Measurements from ENCODE around the gene AKNA. TPM values are rescaled to one million over a fixed set of nuclear protein-coding genes. Genes with fewer than 3 reads are reported as not detected.

The AKNA gene
- total RNA-seq, 4 donors from 2014 or later, result 12.5 to 18.5 (median 17.3) TPM

DNA sequence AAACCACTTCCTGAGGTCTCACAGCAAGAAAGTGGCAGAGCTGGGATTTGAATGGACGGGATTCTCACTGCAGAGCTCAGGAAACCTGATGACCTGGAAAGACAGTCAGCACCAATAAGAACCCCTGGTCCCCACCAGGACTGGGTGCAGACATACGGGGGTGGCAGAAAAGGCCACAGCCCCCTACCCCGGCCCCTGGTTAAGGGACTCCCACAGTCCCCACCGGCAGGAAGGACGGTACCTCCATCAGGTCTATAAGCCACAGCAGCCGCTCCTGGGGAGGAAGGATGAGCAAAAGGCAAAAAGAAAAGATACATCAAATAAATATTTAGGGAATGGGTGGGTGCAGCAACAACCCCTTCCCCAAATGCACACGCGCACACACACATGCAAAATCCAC lies 32.0 kb upstream of the AKNA start:
- no peaks in the 10 kb centered on the region for H3K27me3 ChIP-seq
- H3K27ac ChIP-seq (replicated peaks in 1 of 4), result no peak overlapping the region
- peaks cover 0 to 50% (median 12%) of the 10 kb centered on the region in 4 donors for H3K36me3 ChIP-seq
- no peaks in the 10 kb centered on the region for H3K9me3 ChIP-seq
- intact Hi-C loops (cut with DNase I), result no loop called here
- 92% methylated on average over 7 of the region's 8 CpGs for WGBS
- DNase-seq (ENCODE audit: extremely low spot score), result no peak
- H3K4me1 ChIP-seq, result peaks cover 0 to under 1% (median under 1%) of the 10 kb centered on the region in 4 donors
- H3K4me3 ChIP-seq, result no peak overlapping the region
- TF ChIP-seq, protein P1, sequence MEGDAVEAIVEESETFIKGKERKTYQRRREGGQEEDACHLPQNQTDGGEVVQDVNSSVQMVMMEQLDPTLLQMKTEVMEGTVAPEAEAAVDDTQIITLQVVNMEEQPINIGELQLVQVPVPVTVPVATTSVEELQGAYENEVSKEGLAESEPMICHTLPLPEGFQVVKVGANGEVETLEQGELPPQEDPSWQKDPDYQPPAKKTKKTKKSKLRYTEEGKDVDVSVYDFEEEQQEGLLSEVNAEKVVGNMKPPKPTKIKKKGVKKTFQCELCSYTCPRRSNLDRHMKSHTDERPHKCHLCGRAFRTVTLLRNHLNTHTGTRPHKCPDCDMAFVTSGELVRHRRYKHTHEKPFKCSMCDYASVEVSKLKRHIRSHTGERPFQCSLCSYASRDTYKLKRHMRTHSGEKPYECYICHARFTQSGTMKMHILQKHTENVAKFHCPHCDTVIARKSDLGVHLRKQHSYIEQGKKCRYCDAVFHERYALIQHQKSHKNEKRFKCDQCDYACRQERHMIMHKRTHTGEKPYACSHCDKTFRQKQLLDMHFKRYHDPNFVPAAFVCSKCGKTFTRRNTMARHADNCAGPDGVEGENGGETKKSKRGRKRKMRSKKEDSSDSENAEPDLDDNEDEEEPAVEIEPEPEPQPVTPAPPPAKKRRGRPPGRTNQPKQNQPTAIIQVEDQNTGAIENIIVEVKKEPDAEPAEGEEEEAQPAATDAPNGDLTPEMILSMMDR (IDR thresholded peaks at IDR 0.05), result no peak
- TF ChIP-seq POLR2AphosphoS5 (IDR thresholded peaks at IDR 0.05) (no peak), EP300 (IDR thresholded peaks at IDR 0.05) (no peak), POLR2A (IDR thresholded peaks at IDR 0.05; ENCODE audit: low read depth) (no peak)

DNA sequence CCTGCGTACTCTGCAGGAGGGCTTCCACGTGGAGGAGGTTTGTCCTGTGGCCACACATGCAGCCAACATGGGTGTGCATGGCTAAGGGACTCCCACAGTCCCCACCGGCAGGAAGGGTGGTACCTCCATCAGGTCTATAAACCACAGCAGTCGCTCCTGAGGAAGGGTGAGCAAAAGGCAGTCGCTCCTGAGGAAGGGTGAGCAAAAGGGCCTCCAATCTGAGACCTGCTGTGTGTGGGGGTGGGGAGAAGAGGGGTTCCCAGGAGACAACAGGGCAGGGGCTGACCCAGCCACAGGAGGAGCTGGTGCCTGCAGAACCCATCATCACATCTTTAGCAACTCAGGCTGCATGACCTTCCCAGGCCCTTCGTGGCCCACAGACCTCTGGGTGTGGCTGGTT lies 30.3 kb upstream of the AKNA start:
- H3K4me3 ChIP-seq, result no peak overlapping the region
- H3K4me1 ChIP-seq, result peaks cover 0 to 18% (median 13%) of the 10 kb centered on the region in 4 donors
- DNase-seq (ENCODE audit: extremely low spot score), result no peak
- no peak for TF ChIP-seq POLR2A (IDR thresholded peaks at IDR 0.05; ENCODE audit: low read depth)
- TF ChIP-seq, protein P1 (IDR thresholded peaks at IDR 0.05), result no peak
- intact Hi-C loops (cut with DNase I), result no loop called here
- H3K27me3 ChIP-seq, result no peaks in the 10 kb centered on the region
- H3K27ac ChIP-seq (replicated peaks in 1 of 4), result no peak overlapping the region
- 83% methylated on average over 6 of the region's 6 CpGs for WGBS
- no peaks in the 10 kb centered on the region for H3K9me3 ChIP-seq
- H3K36me3 ChIP-seq, result peaks cover 0 to 35% (median 7%) of the 10 kb centered on the region in 4 donors

DNA sequence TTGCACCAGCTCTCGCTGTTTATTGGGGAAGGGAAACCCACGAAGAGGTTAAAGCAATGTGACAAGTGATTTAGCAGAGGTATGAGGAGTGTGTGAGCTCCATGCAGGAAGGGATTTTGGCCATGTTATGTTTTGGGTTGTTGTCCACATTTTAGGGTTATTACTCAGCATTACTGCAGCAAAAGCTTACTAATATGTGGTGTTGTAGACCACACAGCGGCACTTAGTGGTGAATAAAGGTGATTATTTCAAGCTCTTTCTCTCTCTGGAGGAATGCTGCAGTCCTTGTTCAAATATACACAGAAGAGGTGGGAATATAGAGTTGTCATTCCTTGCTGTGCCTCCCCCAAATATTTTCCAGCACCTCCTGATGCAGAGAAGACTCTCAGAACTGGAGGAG lies 29.7 kb upstream of the AKNA start:
- DNase-seq (ENCODE audit: extremely low spot score), result no peak
- peaks cover 0 to 30% (median 5%) of the 10 kb centered on the region in 4 donors for H3K36me3 ChIP-seq
- H3K4me1 ChIP-seq, result peaks cover 0 to 18% (median 13%) of the 10 kb centered on the region in 4 donors
- no peak overlapping the region for H3K27ac ChIP-seq (replicated peaks in 1 of 4)
- 76% methylated on average over 3 of the region's 3 CpGs for WGBS
- H3K4me3 ChIP-seq, result no peak overlapping the region
- TF ChIP-seq, protein P1 (IDR thresholded peaks at IDR 0.05), result no peak
- TF ChIP-seq EP300 (IDR thresholded peaks at IDR 0.05) (no peak), POLR2AphosphoS5 (IDR thresholded peaks at IDR 0.05) (no peak), POLR2A (IDR thresholded peaks at IDR 0.05; ENCODE audit: low read depth) (no peak)
- no peaks in the 10 kb centered on the region for H3K27me3 ChIP-seq
- intact Hi-C loops (cut with DNase I), result no loop called here
- H3K9me3 ChIP-seq, result no peaks in the 10 kb centered on the region

DNA sequence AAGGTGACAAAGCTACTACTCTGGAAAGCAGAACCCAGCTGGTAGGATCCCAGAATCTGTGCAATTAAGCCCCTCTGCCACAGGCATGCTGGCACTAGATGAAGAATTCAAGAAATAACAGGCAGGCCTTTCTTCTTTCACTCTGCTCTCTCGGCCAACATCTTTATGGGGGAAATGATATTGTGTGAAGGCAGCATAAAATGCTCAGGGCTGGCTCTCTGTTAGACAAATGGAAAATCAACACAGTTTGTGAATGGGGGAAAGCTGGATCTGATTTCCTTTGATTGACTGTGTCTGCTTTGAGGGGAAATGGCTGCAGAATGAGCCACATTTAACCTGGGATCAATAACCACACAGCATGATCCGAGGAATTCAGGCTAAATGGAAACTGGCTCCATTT lies 29.1 kb upstream of the AKNA start:
- H3K36me3 ChIP-seq, result peaks cover 0 to 29% (median 5%) of the 10 kb centered on the region in 4 donors
- 93% methylated on average over 2 of the region's 2 CpGs for WGBS
- peaks cover 0 to 18% (median 13%) of the 10 kb centered on the region in 4 donors for H3K4me1 ChIP-seq
- no peak overlapping the region for H3K27ac ChIP-seq (replicated peaks in 1 of 4)
- no peaks in the 10 kb centered on the region for H3K9me3 ChIP-seq
- TF ChIP-seq POLR2AphosphoS5 (IDR thresholded peaks at IDR 0.05) (no peak), POLR2A (IDR thresholded peaks at IDR 0.05; ENCODE audit: low read depth) (no peak), EP300 (IDR thresholded peaks at IDR 0.05) (no peak)
- TF ChIP-seq, protein P1 (IDR thresholded peaks at IDR 0.05), result no peak
- no peaks in the 10 kb centered on the region for H3K27me3 ChIP-seq
- H3K4me3 ChIP-seq, result no peak overlapping the region
- intact Hi-C loops (cut with DNase I), result no loop called here
- DNase-seq (ENCODE audit: extremely low spot score), result no peak

DNA sequence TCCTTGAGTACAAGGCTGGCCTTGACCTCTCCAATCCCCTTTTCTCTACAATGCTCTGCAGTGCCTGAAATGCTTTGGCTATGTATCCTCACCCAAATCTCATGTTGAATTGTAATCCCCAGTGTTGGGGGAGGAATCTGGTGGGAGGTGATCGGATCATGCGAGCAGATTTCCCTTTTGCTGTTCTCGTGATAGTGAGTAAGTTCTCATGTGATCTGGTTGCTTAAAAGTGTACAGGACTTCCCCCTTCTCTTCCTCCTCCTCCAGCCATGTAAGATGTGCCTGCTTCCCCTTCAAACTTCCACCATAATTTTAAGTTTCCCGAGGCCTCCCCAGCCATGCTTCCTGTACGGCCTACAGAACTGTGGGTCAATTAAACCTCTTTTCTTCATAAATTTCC lies 28.5 kb upstream of the AKNA start:
- TF ChIP-seq POLR2A (IDR thresholded peaks at IDR 0.05; ENCODE audit: low read depth) (no peak), POLR2AphosphoS5 (IDR thresholded peaks at IDR 0.05) (no peak), EP300 (IDR thresholded peaks at IDR 0.05) (no peak)
- TF ChIP-seq, protein P1 (IDR thresholded peaks at IDR 0.05), result no peak
- Histone ChIP-seq H3K27me3 (no peaks in the 10 kb centered on the region), H3K4me1 (peaks cover 0 to 18% (median 13%) of the 10 kb centered on the region in 4 donors), H3K27ac (replicated peaks in 1 of 4) (no peak overlapping the region), H3K36me3 (peaks cover 0 to 23% (median 5%) of the 10 kb centered on the region in 4 donors), H3K9me3 (no peaks in the 10 kb centered on the region), H3K4me3 (no peak overlapping the region)
- DNase-seq (ENCODE audit: extremely low spot score), result no peak
- intact Hi-C loops (cut with DNase I), result no loop called here
- 87% methylated on average over 5 of the region's 5 CpGs for WGBS
